Neuronal stem cell (in vitro differentiated cells): ENCODE results near the gene TUBG2.

ENCODE experiments used
- DNase-seq: peaks from one replicate; pipeline ENCODE4 v3.0.0-alpha.2; 2013; ENCODE audit warnings: low spot score
- H2AFZ ChIP-seq: one replicate; pipeline ENCODE4 v1.6.1; 2013; ENCODE audit warnings: mild to moderate bottlenecking, low read length, inconsistent platforms
- H2AK5ac ChIP-seq: 2 replicates; pipeline ENCODE4 v1.6.1; 2013; ENCODE audit warnings: low read depth, mild to moderate bottlenecking, inconsistent platforms, low read length, moderate library complexity, mixed read lengths
- H2BK120ac ChIP-seq: 2 replicates; pipeline ENCODE4 v1.6.1; 2013; ENCODE audit warnings: low read depth, mild to moderate bottlenecking, inconsistent platforms, low read length, moderate library complexity, mixed read lengths
- H2BK12ac ChIP-seq: one replicate; pipeline ENCODE4 v1.6.1; 2013; ENCODE audit warnings: low read length, inconsistent platforms
- H2BK15ac ChIP-seq: 2 replicates; pipeline ENCODE4 v1.6.1; 2013; ENCODE audit warnings: mild to moderate bottlenecking, low read length, inconsistent platforms, mixed read lengths
- H2BK5ac ChIP-seq: one replicate; pipeline ENCODE4 v1.6.1; 2013; ENCODE audit warnings: inconsistent platforms, mild to moderate bottlenecking, low read length, moderate library complexity
- H3K14ac ChIP-seq: one replicate; pipeline ENCODE4 v1.6.1; 2013; ENCODE audit warnings: low read length, inconsistent platforms
- H3K18ac ChIP-seq: 2 replicates; pipeline ENCODE4 v1.6.1; 2013; ENCODE audit warnings: low read length, inconsistent platforms
- H3K23ac ChIP-seq: 2 replicates; pipeline ENCODE4 v1.6.1; 2013; ENCODE audit warnings: low read depth, mild to moderate bottlenecking, mixed read lengths, low read length, inconsistent platforms; ENCODE audit not compliant: poor library complexity
- H3K27ac ChIP-seq: replicated peaks from 3 replicates; pipeline ENCODE4 v1.5.1; 2013; ENCODE audit warnings: low read length, inconsistent platforms
- H3K27me3 ChIP-seq, 3 experiments: 2 replicates each; pipeline ENCODE4 v1.6.1; 2013; ENCODE audit warnings: low read length in 3 of 3, mild to moderate bottlenecking in 2 of 3, inconsistent platforms in 1 of 3, low read depth in 1 of 3, mixed read lengths in 1 of 3, moderate library complexity in 1 of 3; ENCODE audit not compliant: control insufficient read depth in 3 of 3, insufficient read depth in 3 of 3
- H3K36me3 ChIP-seq, 2 donors: replicated peaks in 1 of 2; 2 replicates each; pipeline ENCODE4 v1.6.1; 2013; ENCODE audit warnings: low read length in 2 of 2; ENCODE audit not compliant: control insufficient read depth in 2 of 2, insufficient read depth in 2 of 2
- H3K4ac ChIP-seq: 2 replicates; pipeline ENCODE4 v1.6.1; 2013; ENCODE audit warnings: inconsistent platforms, mild to moderate bottlenecking, low read length, moderate library complexity
- H3K4me1 ChIP-seq, 2 donors: 1 replicate in 1 of 2; 2 replicates in 1 of 2; pipeline ENCODE4 v1.6.1; 2013; ENCODE audit warnings: low read length in 2 of 2, low read depth in 1 of 2; ENCODE audit not compliant: control insufficient read depth in 2 of 2, insufficient read depth in 1 of 2
- H3K4me2 ChIP-seq: one replicate; pipeline ENCODE4 v1.6.1; 2013; ENCODE audit warnings: mild to moderate bottlenecking, low read length, inconsistent platforms; ENCODE audit not compliant: insufficient read depth, poor library complexity, severe bottlenecking
- H3K4me3 ChIP-seq, 2 donors: 2 replicates each; pipeline ENCODE4 v1.5.1; 2013; ENCODE audit warnings: low read length in 2 of 2, mild to moderate bottlenecking in 2 of 2, inconsistent platforms in 1 of 2, moderate library complexity in 1 of 2
- H3K79me1 ChIP-seq: one replicate; pipeline ENCODE4 v1.6.1; 2013; ENCODE audit warnings: low read depth, mild to moderate bottlenecking, inconsistent platforms, low read length, moderate library complexity
- H3K9ac ChIP-seq: one replicate; pipeline ENCODE4 v1.6.1; 2013; ENCODE audit warnings: mild to moderate bottlenecking, low read depth, low read length, inconsistent platforms; ENCODE audit not compliant: poor library complexity
- H3K9me3 ChIP-seq, 2 donors: replicated peaks in 1 of 2; 2 replicates each; pipeline versions ENCODE3 to v1.6.1; 2013; ENCODE audit warnings: low read length in 2 of 2, mild to moderate bottlenecking in 2 of 2, inconsistent platforms in 1 of 2, low read depth in 1 of 2, mixed read lengths in 1 of 2, moderate library complexity in 1 of 2; ENCODE audit not compliant: control insufficient read depth in 2 of 2, insufficient read depth in 1 of 2
- H4K8ac ChIP-seq: one replicate; pipeline ENCODE4 v1.6.1; 2013; ENCODE audit warnings: low read depth, mild to moderate bottlenecking, inconsistent platforms, low read length, moderate library complexity
- H4K91ac ChIP-seq: one replicate; pipeline ENCODE4 v1.6.1; 2013; ENCODE audit warnings: low read length, low read depth, mild to moderate bottlenecking, inconsistent platforms; ENCODE audit not compliant: poor library complexity
- WGBS, 2 donors: extraction: QIAGEN DNeasy Blood & Tissue Kit; methylation state at CpG; one replicate each; pipeline ENCODE4 v1.1.7; 2013; ENCODE audit warnings: missing lambda C conversion rate in 2 of 2, mixed read lengths in 1 of 2; ENCODE audit not compliant: insufficient read length in 2 of 2, insufficient replicate concordance in 1 of 2; ENCODE audit errors: extremely low coverage in 2 of 2; 5-methylcytosine and 5-hydroxymethylcytosine counted together

The TUBG2 gene

GRCh38 chr17:42694524-42694923, 35.4 kb downstream of the TUBG2 start:
- H3K79me1 ChIP-seq: no peaks in the 10 kb centered on the region

DNA sequence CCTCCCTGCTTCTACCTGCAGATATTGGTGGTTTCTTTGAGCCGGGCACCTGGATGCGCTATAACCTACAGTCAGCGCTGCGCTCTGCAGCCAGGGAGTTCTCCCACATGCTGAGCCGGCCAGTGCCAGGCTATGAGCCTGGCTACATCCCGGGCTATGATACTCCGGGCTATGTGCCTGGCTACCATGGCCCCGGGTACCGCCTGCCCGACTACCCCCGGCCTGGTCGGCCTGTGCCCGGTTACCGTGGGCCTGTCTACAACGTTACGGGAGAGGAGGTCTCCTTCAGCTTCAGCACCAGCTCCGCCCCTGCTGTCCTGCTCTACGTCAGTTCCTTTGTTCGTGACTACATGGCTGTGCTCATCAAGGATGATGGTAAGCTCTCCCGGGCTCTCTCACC, 36.4 kb downstream of the TUBG2 start:
- no peak overlapping the region for H3K23ac ChIP-seq

More at GRCh38 chr17:42694524-42694923, 35.4 kb downstream of the TUBG2 start:
- H2AFZ ChIP-seq: no peak overlapping the region
- H3K36me3 ChIP-seq: peaks cover 42 to 95% of the 10 kb centered on the region in 2 donors
- no peak overlapping the region for H3K9ac ChIP-seq
- H3K23ac ChIP-seq: no peak overlapping the region
- H3K14ac ChIP-seq: no peak overlapping the region
- DNase-seq: no peak
- no peak overlapping the region for H2BK5ac ChIP-seq
- H2BK15ac ChIP-seq: no peak overlapping the region
- no CpG with 5 or more reads among the region's 3 CpGs for WGBS, 2 donors
- H3K9me3 ChIP-seq: peaks cover 0 to 2% of the 10 kb centered on the region in 2 donors
- H3K4me1 ChIP-seq: peaks cover 0 to 7% of the 10 kb centered on the region in 2 donors
- no peak overlapping the region for H3K4me2 ChIP-seq
- no peak overlapping the region for H2BK12ac ChIP-seq
- H3K4me3 ChIP-seq: no peak overlapping the region
- H2AK5ac ChIP-seq: no peak overlapping the region
- H3K27ac ChIP-seq: no peak overlapping the region
- no peak overlapping the region for H4K91ac ChIP-seq
- no peaks in the 10 kb centered on the region for H3K27me3 ChIP-seq
- H4K8ac ChIP-seq: no peak overlapping the region
- H3K18ac ChIP-seq: no peak overlapping the region
- H3K4ac ChIP-seq: no peak overlapping the region
- H2BK120ac ChIP-seq: no peak overlapping the region

DNA sequence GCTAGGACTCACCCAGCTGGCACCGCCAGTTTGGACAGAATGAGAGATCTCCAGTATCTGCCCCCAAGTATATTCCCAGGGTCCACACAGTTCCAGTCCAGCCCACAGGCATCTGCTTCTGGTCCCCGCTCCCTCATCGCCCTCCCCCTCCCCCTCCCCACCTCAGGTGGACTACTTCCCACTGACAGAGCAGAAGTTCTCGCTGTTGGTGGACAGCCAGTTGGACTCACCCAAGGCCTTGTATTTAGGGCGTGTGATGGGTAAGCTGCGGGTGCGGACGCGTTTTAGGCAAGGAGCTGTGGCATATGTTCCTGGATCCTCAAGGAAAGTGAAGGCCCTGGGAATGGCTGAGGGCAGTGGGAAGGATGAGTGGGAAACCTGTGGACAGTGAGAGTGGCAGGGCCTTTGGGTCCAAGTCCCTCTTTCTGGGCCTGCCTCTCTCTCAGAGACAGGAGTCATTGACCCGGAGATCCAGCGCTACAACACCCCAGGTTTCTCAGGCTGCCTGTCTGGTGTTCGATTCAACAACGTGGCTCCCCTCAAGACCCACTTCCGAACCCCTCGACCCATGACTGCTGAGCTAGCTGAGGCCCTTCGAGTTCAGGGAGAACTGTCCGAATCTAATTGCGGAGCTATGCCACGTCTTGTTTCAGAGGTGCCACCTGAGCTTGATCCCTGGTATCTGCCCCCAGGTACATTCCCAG, 38.2 kb downstream of the TUBG2 start:
- Histone ChIP-seq H2AFZ (no peak overlapping the region), H3K23ac (no peak overlapping the region), H4K8ac (no peak overlapping the region), H3K14ac (no peak overlapping the region), H3K27ac (no peak overlapping the region), H2BK120ac (no peak overlapping the region), H2BK15ac (no peak overlapping the region), H3K4me3 (no peak overlapping the region), H3K36me3 (peaks cover 33 to 95% of the 10 kb centered on the region in 2 donors), H3K4ac (no peak overlapping the region), H3K79me1 (no peaks in the 10 kb centered on the region), H3K4me2 (no peak overlapping the region), H3K9me3 (peaks cover 0 to 2% of the 10 kb centered on the region in 2 donors), H3K4me1 (peaks cover 0 to 3% of the 10 kb centered on the region in 2 donors), H3K9ac (no peak overlapping the region), H2AK5ac (no peak overlapping the region), H3K18ac (no peak overlapping the region), H2BK12ac (no peak overlapping the region), H4K91ac (no peak overlapping the region), H3K27me3 (no peaks in the 10 kb centered on the region), H2BK5ac (no peak overlapping the region)
- no peak for DNase-seq
- no CpG with 5 or more reads among the region's 19 CpGs for WGBS, 2 donors

More for the DNA sequence above, 36.4 kb downstream of the TUBG2 start:
- no peak overlapping the region for H3K14ac ChIP-seq
- no peak overlapping the region for H3K27ac ChIP-seq
- no peak overlapping the region for H3K4me2 ChIP-seq
- no peaks in the 10 kb centered on the region for H3K27me3 ChIP-seq
- H3K4me1 ChIP-seq: peaks cover 0 to 7% of the 10 kb centered on the region in 2 donors
- no peak overlapping the region for H3K9ac ChIP-seq
- H2BK5ac ChIP-seq: no peak overlapping the region
- no peak overlapping the region for H2BK15ac ChIP-seq
- DNase-seq: no peak
- H4K91ac ChIP-seq: no peak overlapping the region
- no peak overlapping the region for H3K18ac ChIP-seq
- no peak overlapping the region for H2AFZ ChIP-seq
- peak overlapping the region in 1 of 2 donors; percentile 33 for H3K4me3 ChIP-seq
- no peak overlapping the region for H2BK12ac ChIP-seq
- peaks cover 0 to 2% of the 10 kb centered on the region in 2 donors for H3K9me3 ChIP-seq
- peaks cover 40 to 95% of the 10 kb centered on the region in 2 donors for H3K36me3 ChIP-seq
- no peak overlapping the region for H3K4ac ChIP-seq
- H2AK5ac ChIP-seq: no peak overlapping the region
- no peak overlapping the region for H2BK120ac ChIP-seq
- no peak overlapping the region for H4K8ac ChIP-seq
- no CpG with 5 or more reads among the region's 20 CpGs for WGBS, 2 donors
- no peaks in the 10 kb centered on the region for H3K79me1 ChIP-seq

- no peak overlapping the region for H3K4me3 ChIP-seq
- H4K91ac ChIP-seq: no peak overlapping the region
- no CpG with 5 or more reads among the region's 2 CpGs for WGBS, 2 donors
- peak overlapping the region; percentile 22 for H3K27ac ChIP-seq
- H3K36me3 ChIP-seq: peaks cover 33 to 95% of the 10 kb centered on the region in 2 donors
- no peak overlapping the region for H3K4me2 ChIP-seq
- H2BK15ac ChIP-seq: no peak overlapping the region
- H2AFZ ChIP-seq: no peak overlapping the region
- no peak overlapping the region for H2BK5ac ChIP-seq
- DNase-seq: no peak
- no peaks in the 10 kb centered on the region for H3K9me3 ChIP-seq
- no peak overlapping the region for H2BK120ac ChIP-seq
- no peak overlapping the region for H2AK5ac ChIP-seq
- H3K4me1 ChIP-seq: peaks cover 0 to 3% of the 10 kb centered on the region in 2 donors
- no peak overlapping the region for H3K4ac ChIP-seq
- H3K27me3 ChIP-seq: no peaks in the 10 kb centered on the region
- no peak overlapping the region for H3K14ac ChIP-seq
- H3K23ac ChIP-seq: peak overlapping the region; percentile 69
- no peak overlapping the region for H4K8ac ChIP-seq
- H3K79me1 ChIP-seq: no peaks in the 10 kb centered on the region
- H3K9ac ChIP-seq: no peak overlapping the region
- H2BK12ac ChIP-seq: no peak overlapping the region
- no peak overlapping the region for H3K18ac ChIP-seq
These were observed 39.8 kb downstream of the TUBG2 start for GRCh38 chr17:42698736-42699414.
